Embryonic facial prominence (tissue), 1 donor: ENCODE measurements around the gene CNOT9.

Source experiments
- DNase-seq: peaks from one replicate; pipeline ENCODE4 v3.0.0-alpha.2; 2016; ENCODE audit errors: extremely low spot score

CNOT9 gene

DNA sequence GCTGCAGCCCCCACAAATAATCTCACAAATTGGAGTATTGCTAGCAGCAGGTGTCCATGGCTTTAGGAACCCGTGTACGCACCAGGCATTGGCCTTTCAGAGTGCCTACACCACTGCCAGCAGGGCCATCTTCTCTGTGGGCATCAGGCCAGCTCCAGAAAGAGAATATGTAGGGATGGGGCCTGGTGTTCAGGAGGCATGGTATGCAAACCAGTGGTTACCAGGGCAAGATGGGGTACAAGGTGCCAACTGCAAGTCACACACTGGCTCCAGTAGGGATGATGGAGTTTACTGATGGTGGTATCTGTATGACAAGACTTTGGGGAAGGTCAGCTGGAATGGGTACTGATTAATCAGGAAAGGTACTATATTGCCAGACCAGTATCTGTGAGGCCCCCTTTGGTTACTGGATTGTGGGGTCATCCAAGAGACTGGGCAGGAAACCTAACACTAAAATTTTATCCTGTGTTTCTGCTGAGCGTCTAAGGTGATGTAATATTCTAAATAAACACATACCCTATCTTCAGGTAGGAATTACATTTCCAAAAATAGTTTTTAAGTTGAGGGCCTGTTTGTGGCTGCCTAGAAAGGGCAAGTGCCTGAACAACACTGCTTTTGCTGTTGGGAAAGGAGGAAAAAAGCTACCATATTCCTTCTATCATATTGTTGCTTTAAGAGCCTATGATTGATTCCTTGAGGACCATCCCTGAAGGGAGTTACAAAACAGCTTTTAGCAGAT is 9.0 kb downstream of the CNOT9 start:
- DNase-seq, result no peak

DNA sequence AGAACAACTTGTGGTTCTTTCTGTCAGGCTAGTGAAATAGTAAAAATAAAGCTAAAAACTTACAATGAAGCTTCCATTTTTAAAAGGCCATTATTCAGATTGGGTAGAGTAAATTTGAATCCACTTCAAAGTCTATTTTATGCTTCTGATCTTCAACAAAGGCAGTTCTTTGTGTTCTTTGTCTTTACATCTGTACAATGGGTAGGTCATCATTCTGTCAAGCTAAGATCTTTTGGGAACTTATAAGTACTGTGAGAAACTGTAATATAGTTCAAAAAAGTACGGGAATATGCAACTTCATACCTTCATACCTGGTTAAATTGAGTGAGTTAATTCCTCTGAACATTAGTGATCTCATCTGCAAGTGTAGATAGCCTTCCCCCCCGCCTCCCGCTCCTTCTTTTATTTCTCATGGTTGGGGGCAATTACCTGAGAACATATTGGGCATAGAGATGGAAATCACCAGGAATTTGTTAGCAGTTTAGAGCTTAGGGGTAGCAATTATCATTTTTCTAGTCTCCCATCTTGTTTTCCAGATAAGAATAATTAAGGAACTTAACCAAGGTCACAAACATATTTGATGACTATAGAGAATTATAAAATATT is 9.7 kb downstream of the CNOT9 start:
- no peak for DNase-seq

DNA sequence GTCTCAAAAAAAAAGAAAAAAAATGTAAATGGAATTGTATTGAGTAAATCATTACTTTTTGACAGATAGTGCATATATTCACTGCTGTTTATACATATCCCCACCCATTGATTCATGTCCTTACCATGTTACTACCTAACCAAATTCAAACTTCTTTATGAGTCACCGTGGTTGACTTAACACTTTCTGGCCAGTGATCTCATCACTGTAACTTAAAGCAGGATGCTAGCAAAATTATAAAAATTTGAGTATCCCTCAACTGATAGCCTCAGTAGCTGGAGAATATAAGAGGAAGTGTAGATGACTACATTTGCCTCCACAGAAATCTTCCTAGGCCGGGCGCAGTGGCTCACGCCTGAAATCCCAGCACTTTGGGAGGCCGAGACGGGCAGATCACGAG is 13.4 kb downstream of the CNOT9 start:
- DNase-seq, result no peak

DNA sequence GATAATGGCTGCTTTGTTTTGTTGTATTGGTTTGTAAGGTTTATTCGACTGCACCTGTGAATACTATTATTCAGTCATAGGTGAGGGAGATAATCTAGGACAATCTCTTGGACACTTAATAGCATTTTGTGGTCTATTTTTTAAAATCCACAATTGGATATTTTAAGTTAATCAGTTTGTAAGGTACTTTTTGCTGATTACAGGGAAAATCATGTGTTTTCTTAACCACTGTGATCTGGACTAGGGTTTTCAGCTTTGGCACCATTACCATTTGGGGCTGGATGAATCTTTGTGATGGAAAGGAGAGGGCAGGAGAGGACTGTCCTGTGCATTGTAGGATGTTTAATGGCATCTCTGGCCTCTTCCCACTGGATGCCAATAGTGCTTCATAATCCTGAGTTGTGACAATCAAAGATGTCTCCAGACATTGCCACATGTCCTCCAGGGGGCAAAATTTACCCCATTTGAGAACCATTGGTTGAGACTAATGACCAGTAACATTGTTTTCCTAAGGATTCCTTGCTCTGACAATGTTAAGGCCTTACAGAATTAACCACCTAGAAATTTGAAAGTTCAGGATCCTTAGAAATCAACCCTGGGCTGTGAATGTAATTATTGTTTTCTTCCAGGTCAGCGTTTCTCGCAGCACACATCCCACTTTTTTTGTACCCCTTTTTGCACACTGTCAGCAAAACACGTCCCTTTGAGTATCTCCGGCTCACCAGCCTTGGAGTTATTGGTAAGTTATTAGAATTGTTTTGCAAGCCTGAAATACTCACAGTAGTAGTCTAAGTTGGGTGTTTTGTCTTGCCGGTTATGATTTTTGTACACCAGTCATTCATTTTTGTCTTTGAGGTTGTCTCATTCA is 15.6 kb downstream of the CNOT9 start:
- DNase-seq, result no peak

DNA sequence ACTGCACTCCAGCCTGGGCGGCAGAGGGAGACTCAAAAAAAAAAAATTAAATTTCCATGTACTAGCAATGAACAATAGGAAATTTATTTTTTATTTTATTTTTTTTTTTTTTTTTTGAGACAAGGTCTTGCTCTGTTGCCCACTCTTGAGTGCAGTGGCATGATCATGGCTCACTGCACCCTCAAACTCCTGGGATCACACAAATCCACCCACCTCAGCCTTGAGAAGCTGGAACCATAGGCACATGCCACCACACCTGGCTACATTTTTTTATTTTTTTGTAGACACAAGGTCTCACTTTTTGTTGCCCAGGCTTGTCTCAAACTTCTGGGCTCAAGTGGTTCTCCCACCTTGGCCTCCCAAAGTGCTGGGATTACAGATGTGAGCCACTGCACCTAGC is 16.9 kb downstream of the CNOT9 start:
- DNase-seq, result no peak

DNA sequence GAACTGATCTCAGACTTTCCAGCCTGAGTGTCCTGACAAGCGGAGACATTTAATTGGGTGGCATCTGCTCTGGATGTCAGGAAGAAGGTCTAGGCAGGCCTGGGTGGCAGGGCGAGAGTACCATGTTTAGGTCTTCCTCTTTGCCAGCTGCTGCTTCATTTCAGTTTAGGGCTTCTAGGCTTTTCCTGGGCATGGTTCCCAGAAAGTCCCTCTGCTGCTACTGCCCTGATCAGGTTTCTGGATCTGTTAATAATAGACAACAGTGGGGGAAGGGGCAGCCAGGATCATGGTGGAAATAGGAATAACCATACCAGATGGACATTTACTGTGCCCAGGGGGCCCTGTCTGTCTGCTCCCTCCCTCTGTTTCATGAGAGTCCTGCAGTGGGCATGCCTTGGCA is 36.8 kb downstream of the CNOT9 start:
- peak; percentile 22 for DNase-seq

DNA sequence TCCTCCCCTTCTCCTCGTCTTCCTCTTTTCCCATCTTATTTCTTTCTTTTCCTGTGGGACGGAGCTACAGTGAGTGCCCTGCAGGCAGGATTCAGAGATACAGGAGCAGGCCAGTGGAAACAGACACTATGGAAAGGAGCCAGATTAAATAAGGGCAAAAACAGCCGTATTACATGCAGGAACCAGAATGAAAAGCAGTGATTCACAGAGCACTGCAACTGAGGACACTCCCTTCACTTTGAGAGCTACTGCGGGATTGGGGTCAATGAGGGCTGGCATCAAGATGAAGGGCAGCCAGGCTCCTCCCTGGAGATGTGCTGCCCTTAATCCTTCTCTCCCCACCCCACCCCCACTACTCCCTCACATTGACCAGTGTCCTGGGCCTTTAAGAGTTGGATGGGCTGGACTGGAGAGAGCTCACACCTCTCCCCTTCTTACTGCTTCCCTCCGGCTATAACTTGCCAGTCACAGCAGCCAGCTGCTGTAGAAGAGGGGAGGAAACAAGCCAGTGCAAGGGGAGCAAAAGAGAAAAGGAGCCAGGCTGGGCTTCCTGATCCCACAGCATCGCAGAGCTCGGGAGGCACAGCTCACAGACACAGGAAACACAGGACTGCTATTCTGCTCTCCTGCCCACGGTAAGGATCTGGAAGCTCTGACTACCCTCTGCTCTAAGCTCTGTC is 38.9 kb downstream of the CNOT9 start, which contains the start of gene PLCD4:
Gene PLCD4 (plus strand): TSS at position 464 of the 680 bp plus-strand sequence. CDS start 7,841 bp downstream, outside the sequence.
- no peak for DNase-seq

DNA sequence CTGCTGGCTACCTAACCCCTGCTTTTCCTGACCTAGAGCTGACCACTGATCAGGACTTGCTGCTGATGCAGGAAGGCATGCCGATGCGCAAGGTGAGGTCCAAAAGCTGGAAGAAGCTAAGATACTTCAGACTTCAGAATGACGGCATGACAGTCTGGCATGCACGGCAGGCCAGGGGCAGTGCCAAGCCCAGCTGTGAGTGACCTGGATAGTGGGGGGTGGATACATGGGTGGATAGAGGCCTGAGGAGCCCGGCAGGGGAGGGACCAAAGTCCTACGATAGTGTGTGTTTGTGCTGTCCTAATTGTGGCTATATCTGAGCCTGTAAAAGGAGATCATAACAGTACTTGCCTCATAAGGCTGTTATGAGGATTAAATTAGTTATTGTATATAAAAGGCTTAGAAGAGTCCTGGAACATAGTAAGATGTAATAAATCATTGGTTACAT is 47.3 kb downstream of the CNOT9 start:
- no peak for DNase-seq

DNA sequence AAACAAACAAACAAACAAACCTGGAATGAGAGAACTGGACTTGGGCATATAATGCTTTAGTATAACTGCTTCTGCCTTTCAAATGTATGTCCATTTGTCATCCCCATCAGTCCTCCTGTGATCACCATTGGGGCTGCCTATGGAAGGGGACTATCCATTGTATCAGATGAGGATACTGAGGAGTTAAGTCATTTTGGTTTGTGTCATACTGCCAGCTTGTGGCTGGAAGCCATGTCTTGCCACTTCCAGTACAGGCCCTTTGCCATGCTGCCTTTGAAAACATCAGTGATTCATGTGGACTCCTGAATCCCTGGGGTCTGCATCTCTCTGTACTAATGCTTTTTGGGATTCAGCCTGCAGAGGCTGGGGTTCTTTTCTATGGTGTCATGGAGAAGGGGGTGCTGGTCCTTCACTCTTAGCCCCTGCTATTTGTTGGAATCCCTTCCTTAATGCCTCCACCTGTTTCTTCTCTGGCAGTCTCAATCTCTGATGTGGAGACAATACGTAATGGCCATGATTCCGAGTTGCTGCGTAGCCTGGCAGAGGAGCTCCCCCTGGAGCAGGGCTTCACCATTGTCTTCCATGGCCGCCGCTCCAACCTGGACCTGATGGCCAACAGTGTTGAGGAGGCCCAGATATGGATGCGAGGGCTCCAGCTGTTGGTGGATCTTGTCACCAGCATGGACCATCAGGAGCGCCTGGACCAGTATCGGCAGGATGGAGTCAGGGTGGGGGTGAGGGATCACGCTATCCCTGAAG is 49.6 kb downstream of the CNOT9 start:
- DNase-seq, result no peak

DNA sequence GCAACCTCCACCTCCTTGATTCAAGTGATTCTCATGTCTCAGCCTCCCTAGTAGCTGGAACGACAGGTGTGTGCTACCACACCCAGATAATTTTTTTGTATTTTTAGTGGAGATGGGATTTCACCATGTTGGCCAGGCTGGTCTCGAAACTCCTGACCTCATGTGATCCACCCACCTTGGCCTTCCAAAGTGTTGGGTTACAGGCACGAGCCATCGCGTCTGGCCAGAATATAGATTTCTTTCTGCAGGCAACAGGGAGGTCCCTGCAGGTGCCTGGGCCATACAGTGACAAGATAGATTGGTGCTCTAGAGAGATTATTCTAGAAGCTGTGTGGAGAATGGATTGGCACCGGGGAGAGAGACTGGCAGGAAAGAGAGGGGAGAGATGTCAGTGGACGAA is 52.4 kb downstream of the CNOT9 start:
- no peak for DNase-seq

DNA sequence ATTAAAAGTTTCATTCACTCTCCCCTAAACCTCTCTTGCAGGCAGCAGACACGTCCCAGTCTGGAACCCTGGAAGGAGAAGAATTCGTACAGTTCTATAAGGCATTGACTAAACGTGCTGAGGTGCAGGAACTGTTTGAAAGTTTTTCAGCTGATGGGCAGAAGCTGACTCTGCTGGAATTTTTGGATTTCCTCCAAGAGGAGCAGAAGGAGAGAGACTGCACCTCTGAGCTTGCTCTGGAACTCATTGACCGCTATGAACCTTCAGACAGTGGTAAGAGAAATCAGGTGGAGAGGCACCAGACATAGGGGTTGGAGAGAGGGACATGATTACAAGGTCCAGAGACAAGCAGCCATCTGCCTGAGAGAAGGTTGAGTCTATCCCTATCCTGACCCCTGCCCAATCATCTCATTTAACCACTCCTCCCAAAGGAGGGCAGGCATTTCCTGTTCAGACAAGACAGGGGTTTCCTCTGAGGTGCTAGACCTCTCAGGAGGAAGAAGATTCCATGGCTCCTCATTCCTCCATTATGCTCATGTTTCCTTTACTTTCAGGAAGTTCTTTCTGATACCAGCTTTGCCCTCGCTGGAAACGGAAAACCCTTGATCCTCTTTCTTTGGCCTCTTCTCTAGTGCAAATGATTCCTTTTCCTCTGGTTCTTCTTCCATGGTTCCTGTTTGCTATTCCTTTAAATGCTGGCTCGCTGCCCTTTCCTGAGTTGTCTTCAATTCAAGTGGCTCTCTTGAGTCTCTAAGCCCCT is 54.1 kb downstream of the CNOT9 start:
- DNase-seq, result no peak

DNA sequence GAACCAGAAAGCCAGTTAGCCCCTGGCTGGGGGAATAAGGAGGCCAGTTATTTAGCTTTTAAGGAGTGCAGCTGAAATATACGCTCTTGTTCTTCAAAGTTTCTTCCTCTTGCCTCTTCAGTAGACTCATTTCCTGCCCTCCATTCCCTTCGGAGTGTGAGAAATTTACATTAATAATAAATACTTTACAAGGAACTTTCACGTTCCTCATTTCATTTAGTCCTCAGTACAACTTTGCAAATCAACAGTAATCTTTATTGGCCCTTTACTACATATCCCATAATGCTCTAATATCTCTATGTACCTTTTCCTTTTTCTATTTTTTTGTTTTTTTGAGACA is 54.7 kb downstream of the CNOT9 start:
- no peak for DNase-seq

DNA sequence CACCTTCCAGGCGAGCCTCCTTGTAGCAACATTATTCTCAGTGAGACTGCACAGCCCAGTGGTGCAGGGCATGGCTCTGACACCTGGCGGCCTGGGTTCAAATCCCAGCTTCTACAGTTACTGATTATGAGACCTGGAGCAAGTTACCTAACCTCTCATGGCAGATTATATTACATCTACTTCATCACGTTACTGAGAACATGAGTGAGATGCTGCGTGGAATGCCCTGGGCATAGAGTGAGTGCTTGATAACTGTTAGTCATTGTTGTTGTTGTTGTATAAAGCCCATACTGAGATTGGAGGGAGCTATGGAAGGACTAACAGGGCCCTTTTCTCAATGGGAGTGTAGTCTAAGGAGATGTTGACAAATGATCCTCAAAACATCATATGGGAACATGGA is 57.7 kb downstream of the CNOT9 start:
- DNase-seq, result no peak

DNA sequence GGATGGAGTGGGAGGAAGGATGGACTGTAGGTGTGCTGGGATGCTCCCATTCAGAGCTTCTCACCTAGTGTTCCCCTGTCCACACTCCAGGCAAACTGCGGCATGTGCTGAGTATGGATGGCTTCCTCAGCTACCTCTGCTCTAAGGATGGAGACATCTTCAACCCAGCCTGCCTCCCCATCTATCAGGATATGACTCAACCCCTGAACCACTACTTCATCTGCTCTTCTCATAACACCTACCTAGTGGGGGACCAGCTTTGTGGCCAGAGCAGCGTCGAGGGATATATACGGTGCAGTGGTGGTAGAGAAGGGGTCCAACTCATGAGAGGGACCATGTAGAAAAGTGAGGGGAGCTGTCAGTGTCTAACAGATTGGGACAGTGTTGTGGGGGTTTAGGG is 59.3 kb downstream of the CNOT9 start:
- no peak for DNase-seq

DNA sequence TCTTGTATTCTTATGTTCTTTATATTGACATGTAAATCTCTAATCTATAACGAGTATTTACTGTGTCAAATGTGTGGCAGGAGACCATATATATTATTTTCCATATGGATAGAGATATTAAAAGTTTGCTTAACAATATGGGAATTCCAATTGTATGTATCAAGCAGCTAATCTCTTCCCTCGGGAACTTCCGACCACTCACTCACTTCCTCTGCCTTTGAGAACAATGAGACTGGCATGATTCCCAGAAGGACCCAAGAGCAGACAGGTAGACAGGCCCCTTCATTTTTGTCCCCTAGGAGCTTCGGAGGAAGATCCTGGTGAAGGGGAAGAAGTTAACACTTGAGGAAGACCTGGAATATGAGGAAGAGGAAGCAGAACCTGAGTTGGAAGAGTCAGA is 63.2 kb downstream of the CNOT9 start:
- DNase-seq, result no peak

DNA sequence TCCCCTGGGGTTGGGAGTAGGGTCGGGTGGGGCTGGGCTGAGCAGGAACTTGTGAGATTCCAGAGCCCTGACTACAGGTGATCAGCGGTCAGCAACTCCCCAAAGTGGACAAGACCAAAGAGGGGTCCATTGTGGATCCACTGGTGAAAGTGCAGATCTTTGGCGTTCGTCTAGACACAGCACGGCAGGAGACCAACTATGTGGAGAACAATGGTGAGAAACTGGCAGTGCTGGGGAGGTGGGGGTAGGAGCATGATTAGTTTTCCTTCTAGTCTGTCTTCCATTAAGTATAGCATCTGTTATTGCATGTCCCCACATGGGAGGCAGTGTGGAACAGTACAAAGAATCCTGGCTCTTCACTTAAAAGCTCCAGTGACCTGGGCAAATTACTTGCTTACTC is 67.1 kb downstream of the CNOT9 start:
- DNase-seq, result no peak

DNA sequence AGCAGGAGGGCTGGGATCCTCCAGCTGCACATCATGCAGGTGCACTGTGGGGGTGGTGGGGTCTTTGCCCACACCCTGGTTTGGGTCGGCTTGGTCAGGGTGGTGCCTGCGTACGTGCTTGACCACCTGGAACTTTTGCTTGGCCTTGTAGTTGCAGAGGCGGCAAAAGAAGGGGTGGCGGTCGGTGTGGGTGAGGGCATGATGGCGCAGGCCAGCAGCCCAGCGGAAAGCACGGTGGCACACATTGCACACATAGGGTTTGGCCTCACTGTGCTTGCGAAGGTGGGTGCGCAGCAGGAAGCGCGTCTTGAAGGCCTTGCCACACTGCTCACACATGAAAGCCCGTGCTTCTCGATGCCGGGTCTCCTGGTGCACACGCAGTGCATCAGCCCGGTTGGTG is 69.7 kb downstream of the CNOT9 start:
- no peak for DNase-seq

DNA sequence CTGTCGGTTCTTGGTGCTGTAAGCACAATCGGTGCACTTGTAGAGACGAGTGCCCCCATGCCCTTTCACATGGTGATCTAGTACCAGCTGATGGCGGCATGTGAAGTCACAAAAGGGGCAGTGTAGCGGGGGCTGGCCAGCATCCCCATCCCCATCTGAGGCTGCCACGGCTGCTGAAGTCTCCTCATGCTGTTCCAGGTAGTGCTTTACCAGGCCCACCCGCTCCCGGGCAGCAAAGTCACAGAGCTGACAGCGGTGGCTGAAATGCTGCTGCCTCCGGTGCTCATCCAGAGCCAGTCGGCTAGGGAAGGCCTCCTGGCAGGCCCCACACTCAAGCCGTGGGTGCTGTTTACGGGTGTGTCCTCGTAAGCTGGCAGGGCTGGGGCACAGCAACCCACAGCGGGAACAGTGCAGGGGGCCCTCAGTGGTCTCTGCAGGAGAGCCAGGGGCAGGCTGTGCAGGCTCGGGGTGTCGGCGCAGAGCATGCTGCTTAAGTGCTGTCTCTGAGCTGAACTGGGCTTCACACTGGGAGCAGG is 73.5 kb downstream of the CNOT9 start:
- no peak for DNase-seq

DNA sequence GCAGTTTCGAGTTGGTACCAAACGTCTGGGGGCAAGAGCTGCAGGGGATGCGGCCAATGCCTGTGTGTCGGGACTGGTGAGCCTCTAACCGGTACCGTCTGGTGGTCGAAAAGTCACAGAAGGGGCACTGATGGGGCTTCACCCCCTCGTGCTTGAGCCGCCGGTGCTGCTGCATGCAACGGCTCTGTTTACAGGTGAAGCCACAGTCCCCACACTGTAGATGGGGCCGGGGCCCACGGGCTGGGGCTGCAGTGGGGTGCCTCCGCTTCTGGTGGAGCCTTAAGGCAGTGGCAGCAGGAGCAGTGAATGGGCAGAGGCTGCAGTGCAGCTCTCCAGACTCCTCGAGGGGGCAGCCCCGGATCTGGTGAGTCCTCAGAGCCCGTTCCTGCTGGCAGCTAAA is 74.1 kb downstream of the CNOT9 start:
- DNase-seq, result no peak

DNA sequence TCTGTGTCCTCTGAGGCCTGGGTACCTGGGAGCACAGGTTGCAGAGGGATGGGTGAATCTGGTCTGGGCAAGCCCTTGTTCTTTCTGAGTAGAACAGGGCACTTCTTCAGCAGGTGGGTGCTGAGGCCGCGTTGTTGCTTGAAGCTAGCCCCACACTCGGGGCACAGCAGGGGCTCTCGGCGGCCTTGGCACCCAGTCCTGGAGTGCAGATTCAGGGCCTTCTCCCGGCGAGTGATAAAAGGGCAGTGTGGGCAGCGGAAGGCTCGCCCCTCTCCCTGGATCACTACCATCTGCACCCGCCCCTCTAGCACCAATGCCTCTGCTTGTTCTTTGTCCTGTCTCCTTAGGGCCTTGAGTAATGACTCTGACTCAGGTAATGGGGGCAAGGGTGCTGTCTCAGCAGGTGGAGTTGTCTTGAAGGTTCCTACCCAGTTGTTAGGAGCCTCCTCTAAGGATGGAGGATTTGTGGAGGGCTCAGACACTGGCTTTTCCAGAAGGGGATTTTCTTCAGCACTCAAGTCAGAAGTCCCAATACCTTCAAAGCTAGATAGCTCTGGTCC is 75.2 kb downstream of the CNOT9 start:
- DNase-seq, result no peak
